IPS-20b (cell line): ENCODE results near the gene MLPH.

Source experiments
- H3K27ac ChIP-seq: one replicate; pipeline ENCODE4 v1.5.1; 2013; ENCODE audit warnings: low read length
- H3K27me3 ChIP-seq: 2 replicates; pipeline ENCODE4 v1.6.1; 2013; ENCODE audit warnings: mild to moderate bottlenecking, low read length, inconsistent platforms; ENCODE audit not compliant: insufficient read depth
- H3K36me3 ChIP-seq: 2 replicates; pipeline ENCODE4 v1.6.1; 2013; ENCODE audit warnings: low read depth, mild to moderate bottlenecking, inconsistent platforms, low read length, moderate library complexity; ENCODE audit not compliant: insufficient read depth
- H3K4me1 ChIP-seq: 2 replicates; pipeline ENCODE4 v1.6.1; 2013; ENCODE audit warnings: mild to moderate bottlenecking, control low read depth, inconsistent platforms, low read length, moderate library complexity; ENCODE audit not compliant: insufficient read depth
- H3K4me3 ChIP-seq: 2 replicates; pipeline ENCODE4 v1.5.1; 2013; ENCODE audit warnings: mild to moderate bottlenecking, low read length, inconsistent platforms
- H3K9ac ChIP-seq: 2 replicates; pipeline ENCODE4 v1.6.1; 2013; ENCODE audit warnings: low read depth, mild to moderate bottlenecking, inconsistent platforms, low read length, moderate library complexity
- H3K9me3 ChIP-seq: 2 replicates; pipeline ENCODE4 v1.6.1; 2013; ENCODE audit warnings: mild to moderate bottlenecking, low read depth, low read length, inconsistent platforms; ENCODE audit not compliant: insufficient read depth

MLPH gene

GRCh38 chr2:237486819-237487448 is at the start of gene MLPH:
MLPH (plus strand) TSS chr2:237487251; CDS start chr2:237493427, 6,176 bp downstream.
- no peak within 1 kb of the TSS for H3K27ac ChIP-seq
- no peak within 1 kb of the TSS for H3K9ac ChIP-seq
- peaks cover 11% of the 10 kb centered on the region for H3K9me3 ChIP-seq
- peaks cover 3% of the 10 kb centered on the region; the same call in 1 of the 2 replicates for H3K36me3 ChIP-seq
- H3K4me3 ChIP-seq = peak within 1 kb of the TSS; percentile 64
- H3K27me3 ChIP-seq = peaks cover 74% of the 10 kb centered on the region
- H3K4me1 ChIP-seq = peaks cover 12% of the 10 kb centered on the region

- Histone ChIP-seq H3K4me3 (no peak overlapping the region), H3K27me3 (no peaks in the 10 kb centered on the region), H3K9me3 (no peaks in the 10 kb centered on the region), H3K9ac (no peak overlapping the region; the same call in 1 of the 2 replicates), H3K4me1 (peaks cover 13% of the 10 kb centered on the region; the same call in 1 of the 2 replicates), H3K27ac (no peak overlapping the region), H3K36me3 (no peaks in the 10 kb centered on the region)
Observed at GRCh38 chr2:237437566-237437965, 49.5 kb upstream of the MLPH start.

GRCh38 chr2:237438080-237438940 is 48.7 kb upstream of the MLPH start:
- no peak overlapping the region for H3K4me3 ChIP-seq
- H3K27ac ChIP-seq = no peak overlapping the region
- no peak overlapping the region; the same call in 1 of the 2 replicates for H3K9ac ChIP-seq
- H3K36me3 ChIP-seq = no peaks in the 10 kb centered on the region
- no peaks in the 10 kb centered on the region for H3K9me3 ChIP-seq
- no peaks in the 10 kb centered on the region for H3K27me3 ChIP-seq
- peaks cover 13% of the 10 kb centered on the region; the same call in 1 of the 2 replicates for H3K4me1 ChIP-seq

- Histone ChIP-seq H3K9me3 (no peaks in the 10 kb centered on the region), H3K36me3 (no peaks in the 10 kb centered on the region), H3K4me1 (peaks cover 7% of the 10 kb centered on the region; the same call in 1 of the 2 replicates), H3K4me3 (no peak overlapping the region), H3K9ac (no peak overlapping the region), H3K27ac (no peak overlapping the region), H3K27me3 (no peaks in the 10 kb centered on the region)
Observed at GRCh38 chr2:237440819-237441281, 46.2 kb upstream of the MLPH start.

GRCh38 chr2:237441605-237442274 is 45.3 kb upstream of the MLPH start:
- Histone ChIP-seq H3K9ac (no peak overlapping the region), H3K4me1 (peaks cover 7% of the 10 kb centered on the region; the same call in 1 of the 2 replicates), H3K27ac (no peak overlapping the region), H3K4me3 (no peak overlapping the region), H3K36me3 (no peaks in the 10 kb centered on the region), H3K27me3 (no peaks in the 10 kb centered on the region), H3K9me3 (no peaks in the 10 kb centered on the region)

GRCh38 chr2:237444071-237444470 is 43.0 kb upstream of the MLPH start:
- Histone ChIP-seq H3K36me3 (no peaks in the 10 kb centered on the region), H3K27ac (no peak overlapping the region), H3K4me1 (no peaks in the 10 kb centered on the region)

GRCh38 chr2:237445611-237446337 is 41.3 kb upstream of the MLPH start:
- Histone ChIP-seq H3K4me1 (no peaks in the 10 kb centered on the region), H3K4me3 (no peak overlapping the region), H3K36me3 (no peaks in the 10 kb centered on the region), H3K9me3 (no peaks in the 10 kb centered on the region), H3K27me3 (no peaks in the 10 kb centered on the region), H3K27ac (no peak overlapping the region), H3K9ac (no peak overlapping the region)

More at GRCh38 chr2:237444071-237444470, 43.0 kb upstream of the MLPH start:
- Histone ChIP-seq H3K27me3 (no peaks in the 10 kb centered on the region), H3K9ac (no peak overlapping the region), H3K9me3 (no peaks in the 10 kb centered on the region), H3K4me3 (no peak overlapping the region)

- Histone ChIP-seq H3K36me3 (no peaks in the 10 kb centered on the region), H3K9ac (no peak overlapping the region), H3K9me3 (no peaks in the 10 kb centered on the region), H3K27me3 (no peaks in the 10 kb centered on the region), H3K4me1 (no peaks in the 10 kb centered on the region), H3K27ac (no peak overlapping the region), H3K4me3 (no peak overlapping the region)
Observed at GRCh38 chr2:237446338-237446665, 40.7 kb upstream of the MLPH start.

GRCh38 chr2:237447496-237447895 is 39.6 kb upstream of the MLPH start:
- Histone ChIP-seq H3K36me3 (no peaks in the 10 kb centered on the region), H3K4me1 (peaks cover 6% of the 10 kb centered on the region; the same call in 1 of the 2 replicates), H3K27ac (no peak overlapping the region), H3K4me3 (no peak overlapping the region), H3K9ac (no peak overlapping the region), H3K27me3 (no peaks in the 10 kb centered on the region), H3K9me3 (no peaks in the 10 kb centered on the region)

GRCh38 chr2:237448171-237448570 is 38.9 kb upstream of the MLPH start:
- Histone ChIP-seq H3K4me3 (no peak overlapping the region), H3K36me3 (no peaks in the 10 kb centered on the region), H3K9me3 (no peaks in the 10 kb centered on the region), H3K9ac (no peak overlapping the region), H3K27ac (no peak overlapping the region), H3K27me3 (no peaks in the 10 kb centered on the region), H3K4me1 (peaks cover 6% of the 10 kb centered on the region; the same call in 1 of the 2 replicates)

- no peaks in the 10 kb centered on the region for H3K9me3 ChIP-seq
- H3K27me3 ChIP-seq = no peaks in the 10 kb centered on the region
- H3K9ac ChIP-seq = no peak overlapping the region
- peaks cover 6% of the 10 kb centered on the region; the same call in 1 of the 2 replicates for H3K4me1 ChIP-seq
- no peak overlapping the region for H3K27ac ChIP-seq
- H3K4me3 ChIP-seq = no peak overlapping the region
- no peaks in the 10 kb centered on the region for H3K36me3 ChIP-seq
Observed at GRCh38 chr2:237448626-237449025, 38.4 kb upstream of the MLPH start.
